HepG2 (cell line): ENCODE measurements around the gene ZBTB20. TPM values are rescaled to one million over a fixed set of nuclear protein-coding genes. Genes with fewer than 3 reads are reported as not detected.

Source experiments
- AHR ChIP-seq: IDR thresholded peaks from 2 replicates; pipeline ENCODE4 v1.6.1; 2018; ENCODE audit warnings: missing genetic modification reagents, missing compliant biosample characterization
- ASH2L ChIP-seq: fragments of 300-600, 200-600 bp; sonication (generic); IDR thresholded peaks from 2 replicates; pipeline ENCODE4 v1.7.0; 2017; ENCODE audit warnings: low read depth, mild to moderate bottlenecking, moderate library complexity, mixed read lengths, low read length; ENCODE audit not compliant: insufficient read length
- FOSL2 ChIP-seq: sonication (generic); formaldehyde crosslinking; IDR thresholded peaks from 2 replicates; pipeline ENCODE4 v1.4.0; 2020; ENCODE audit warnings: missing genetic modification reagents
- GATAD1 ChIP-seq: IDR thresholded peaks from 2 replicates; pipeline ENCODE4 v1.6.1; 2016; ENCODE audit warnings: missing genetic modification reagents, missing compliant biosample characterization
- HNRNPK ChIP-seq: fragments of 200-400 bp; formaldehyde crosslinking; IDR thresholded peaks from 2 replicates; pipeline ENCODE4 v1.6.1; 2018; ENCODE audit warnings: low read length, low read depth, moderate library complexity, mild to moderate bottlenecking; ENCODE audit not compliant: poor library complexity, severe bottlenecking
- IKZF5 ChIP-seq: IDR thresholded peaks from 2 replicates; pipeline ENCODE4 v1.6.1; 2018; ENCODE audit warnings: missing genetic modification reagents, mild to moderate bottlenecking, missing compliant biosample characterization
- NFRKB ChIP-seq: fragments of 450-650 bp; IDR thresholded peaks from 2 replicates; pipeline ENCODE4 v1.6.1; 2017
- RAD21 ChIP-seq: fragments of 450-650 bp; formaldehyde crosslinking; IDR thresholded peaks from 2 replicates; pipeline ENCODE4 v1.5.0; 2020; ENCODE audit warnings: mild to moderate bottlenecking
- SALL1 ChIP-seq: sonication (generic); formaldehyde crosslinking; IDR thresholded peaks from 2 replicates; pipeline ENCODE4 v1.8.0; 2022; ENCODE audit warnings: mild to moderate bottlenecking, missing genetic modification reagents
- THYN1 ChIP-seq: sonication (generic); formaldehyde crosslinking; IDR thresholded peaks from 2 replicates; pipeline ENCODE4 v1.8.1; 2023; ENCODE audit warnings: low read depth, mild to moderate bottlenecking, moderate library complexity, missing genetic modification reagents, borderline replicate concordance
- YEATS4 ChIP-seq: sonication (generic); formaldehyde crosslinking; IDR thresholded peaks from 2 replicates; pipeline ENCODE4 v1.4.0; 2020; ENCODE audit warnings: missing genetic modification reagents, borderline replicate concordance
- ZBTB20 ChIP-seq: sonication (generic); formaldehyde crosslinking; IDR thresholded peaks from 2 replicates; pipeline ENCODE4 v1.8.1; 2023; ENCODE audit warnings: missing genetic modification reagents, low read depth, mild to moderate bottlenecking, borderline replicate concordance
- ZBTB26 ChIP-seq: IDR thresholded peaks from 2 replicates; pipeline ENCODE4 v1.6.1; 2016; ENCODE audit warnings: missing compliant biosample characterization, missing genetic modification reagents, borderline replicate concordance
- ZNF24 ChIP-seq: fragments of 450-650 bp; IDR thresholded peaks from 2 replicates; pipeline ENCODE4 v1.6.1; 2017; ENCODE audit warnings: antibody characterized with exemption, mild to moderate bottlenecking
- ZNF605 ChIP-seq: sonication (generic); formaldehyde crosslinking; IDR thresholded peaks from 2 replicates; pipeline ENCODE4 v1.8.0; 2022; ENCODE audit warnings: mild to moderate bottlenecking, missing genetic modification reagents
- ZNF629 ChIP-seq: sonication (generic); formaldehyde crosslinking; conservative IDR thresholded peaks from 2 replicates; pipeline ENCODE4 v1.5.0; 2020; ENCODE audit warnings: missing genetic modification reagents
- polyA plus RNA-seq, 8 experiments: library from polyadenylated mRNA; depleted of rRNA in 3 of 8; stranded (reverse) in 7 of 8; unstranded in 1 of 8; fragments of >200 nt; fragmentation: Illumina TruSeq in 4 of 8; extraction: Trizol in 4 of 8; gene quantifications; 2 replicates each; pipeline versions ENCODE4 v1.2.1 to v1.2.3, GENCODE V29; 2011 to 2016; ENCODE audit warnings: low read depth in 4 of 8, missing spikeins in 1 of 8, mixed read lengths in 1 of 8; ENCODE audit not compliant: insufficient read depth in 1 of 8
- total RNA-seq, 5 experiments: library from RNA; depleted of rRNA; stranded (reverse); fragments of >200 nt; fragmentation: Illumina TruSeq; extraction: Trizol; gene quantifications; 2 replicates each; pipeline ENCODE4 v1.2.3, GENCODE V29; 2016; ENCODE audit warnings: low read depth in 1 of 5
- TF ChIP-seq, protein P1 (sequence below): sonication (generic); formaldehyde crosslinking; IDR thresholded peaks from 2 replicates; pipeline ENCODE4 v1.4.0; 2020; ENCODE audit warnings: missing genetic modification reagents, mild to moderate bottlenecking, borderline replicate concordance
- TF ChIP-seq, protein P2 (sequence below): sonication (generic); formaldehyde crosslinking; IDR thresholded peaks from 2 replicates; pipeline ENCODE4 v1.4.0; 2020; ENCODE audit warnings: missing genetic modification reagents, borderline replicate concordance

The ZBTB20 gene
- total and polyA plus RNA-seq, 2 of the 13 experiments (the other 11 are each of a cell fraction or from before 2014, with no cell fraction given): 1.9 to 8.8 TPM

DNA sequence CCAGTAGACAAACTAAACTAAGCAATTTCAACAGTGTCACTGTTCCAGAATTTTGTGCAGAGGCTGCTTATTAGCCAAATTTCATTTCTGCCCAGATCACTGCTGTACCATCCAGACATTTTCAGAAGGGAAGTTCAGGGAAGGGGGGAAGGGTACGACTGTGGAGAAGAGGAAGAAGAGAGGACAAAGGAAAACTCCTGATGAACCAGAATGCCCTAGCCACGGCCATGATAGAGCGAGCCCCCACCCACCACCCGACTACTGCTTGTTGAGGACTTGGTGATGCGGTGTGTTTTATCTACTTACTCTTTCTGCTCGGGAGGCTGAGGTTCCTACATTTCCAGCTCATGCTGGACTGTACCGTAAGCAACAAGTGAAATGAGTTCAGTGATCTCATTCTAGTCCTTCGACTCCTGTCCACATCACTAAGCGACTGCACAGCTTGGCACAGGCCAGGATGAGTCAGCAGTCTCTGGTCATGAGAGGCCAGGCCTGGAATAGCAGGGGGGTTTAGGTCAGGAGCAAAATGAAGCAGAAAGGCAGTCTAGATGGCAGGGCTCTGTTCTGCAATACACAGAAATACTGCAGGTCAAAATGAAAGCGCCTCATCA lies 522.4 kb downstream of the ZBTB20 start (continued):
- TF ChIP-seq ZBTB26 (0 out of 2 replicates have a peak, but pooled peaks have one; percentile 59), ZNF605 (CRISPR knock-in tag) (peak; percentile 68; the same call in 1 of the 2 replicates), GATAD1 (0 out of 2 replicates have a peak, but pooled peaks have one; percentile 17), NFRKB (no peak), YEATS4 (CRISPR knock-in tag) (0 out of 2 replicates have a peak, but pooled peaks have one; percentile 44), ZNF629 (CRISPR knock-in tag) (no peak), ASH2L (peak; percentile 40), RAD21 (CRISPR knock-in tag) (no peak), THYN1 (no peak), AHR (CRISPR knock-in tag) (peak; percentile 17; the same call in 1 of the 2 replicates), ZNF24 (no peak), SALL1 (CRISPR knock-in tag) (peak; percentile 59), ZBTB20 (CRISPR knock-in tag) (peak; percentile 64; the same call in 1 of the 2 replicates), HNRNPK (no peak), FOSL2 (CRISPR knock-in tag) (peak; percentile 95), IKZF5 (CRISPR knock-in tag) (peak; percentile 62)
- TF ChIP-seq, protein P1, sequence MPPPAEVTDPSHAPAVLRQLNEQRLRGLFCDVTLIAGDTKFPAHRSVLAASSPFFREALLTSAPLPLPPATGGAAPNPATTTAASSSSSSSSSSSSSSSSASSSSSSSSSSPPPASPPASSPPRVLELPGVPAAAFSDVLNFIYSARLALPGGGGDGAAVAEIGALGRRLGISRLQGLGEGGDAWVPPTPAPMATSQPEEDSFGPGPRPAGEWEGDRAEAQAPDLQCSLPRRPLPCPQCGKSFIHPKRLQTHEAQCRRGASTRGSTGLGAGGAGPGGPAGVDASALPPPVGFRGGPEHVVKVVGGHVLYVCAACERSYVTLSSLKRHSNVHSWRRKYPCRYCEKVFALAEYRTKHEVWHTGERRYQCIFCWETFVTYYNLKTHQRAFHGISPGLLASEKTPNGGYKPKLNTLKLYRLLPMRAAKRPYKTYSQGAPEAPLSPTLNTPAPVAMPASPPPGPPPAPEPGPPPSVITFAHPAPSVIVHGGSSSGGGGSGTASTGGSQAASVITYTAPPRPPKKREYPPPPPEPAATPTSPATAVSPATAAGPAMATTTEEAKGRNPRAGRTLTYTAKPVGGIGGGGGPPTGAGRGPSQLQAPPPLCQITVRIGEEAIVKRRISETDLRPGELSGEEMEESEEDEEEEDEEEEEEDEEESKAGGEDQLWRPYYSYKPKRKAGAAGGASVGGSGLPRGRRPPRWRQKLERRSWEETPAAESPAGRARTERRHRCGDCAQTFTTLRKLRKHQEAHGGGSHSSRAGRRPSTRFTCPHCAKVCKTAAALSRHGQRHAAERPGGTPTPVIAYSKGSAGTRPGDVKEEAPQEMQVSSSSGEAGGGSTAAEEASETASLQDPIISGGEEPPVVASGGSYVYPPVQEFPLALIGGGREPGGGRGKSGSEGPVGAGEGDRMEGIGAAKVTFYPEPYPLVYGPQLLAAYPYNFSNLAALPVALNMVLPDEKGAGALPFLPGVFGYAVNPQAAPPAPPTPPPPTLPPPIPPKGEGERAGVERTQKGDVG (CRISPR knock-in tag): no peak
- TF ChIP-seq, protein P2, sequence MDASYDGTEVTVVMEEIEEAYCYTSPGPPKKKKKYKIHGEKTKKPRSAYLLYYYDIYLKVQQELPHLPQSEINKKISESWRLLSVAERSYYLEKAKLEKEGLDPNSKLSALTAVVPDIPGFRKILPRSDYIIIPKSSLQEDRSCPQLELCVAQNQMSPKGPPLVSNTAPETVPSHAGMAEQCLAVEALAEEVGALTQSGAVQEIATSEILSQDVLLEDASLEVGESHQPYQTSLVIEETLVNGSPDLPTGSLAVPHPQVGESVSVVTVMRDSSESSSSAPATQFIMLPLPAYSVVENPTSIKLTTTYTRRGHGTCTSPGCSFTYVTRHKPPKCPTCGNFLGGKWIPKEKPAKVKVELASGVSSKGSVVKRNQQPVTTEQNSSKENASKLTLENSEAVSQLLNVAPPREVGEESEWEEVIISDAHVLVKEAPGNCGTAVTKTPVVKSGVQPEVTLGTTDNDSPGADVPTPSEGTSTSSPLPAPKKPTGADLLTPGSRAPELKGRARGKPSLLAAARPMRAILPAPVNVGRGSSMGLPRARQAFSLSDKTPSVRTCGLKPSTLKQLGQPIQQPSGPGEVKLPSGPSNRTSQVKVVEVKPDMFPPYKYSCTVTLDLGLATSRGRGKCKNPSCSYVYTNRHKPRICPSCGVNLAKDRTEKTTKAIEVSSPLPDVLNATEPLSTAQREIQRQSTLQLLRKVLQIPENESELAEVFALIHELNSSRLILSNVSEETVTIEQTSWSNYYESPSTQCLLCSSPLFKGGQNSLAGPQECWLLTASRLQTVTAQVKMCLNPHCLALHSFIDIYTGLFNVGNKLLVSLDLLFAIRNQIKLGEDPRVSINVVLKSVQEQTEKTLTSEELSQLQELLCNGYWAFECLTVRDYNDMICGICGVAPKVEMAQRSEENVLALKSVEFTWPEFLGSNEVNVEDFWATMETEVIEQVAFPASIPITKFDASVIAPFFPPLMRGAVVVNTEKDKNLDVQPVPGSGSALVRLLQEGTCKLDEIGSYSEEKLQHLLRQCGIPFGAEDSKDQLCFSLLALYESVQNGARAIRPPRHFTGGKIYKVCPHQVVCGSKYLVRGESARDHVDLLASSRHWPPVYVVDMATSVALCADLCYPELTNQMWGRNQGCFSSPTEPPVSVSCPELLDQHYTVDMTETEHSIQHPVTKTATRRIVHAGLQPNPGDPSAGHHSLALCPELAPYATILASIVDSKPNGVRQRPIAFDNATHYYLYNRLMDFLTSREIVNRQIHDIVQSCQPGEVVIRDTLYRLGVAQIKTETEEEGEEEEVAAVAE (CRISPR knock-in tag): 0 out of 2 replicates have a peak, but pooled peaks have one; percentile 43
